Natural killer cell (primary cell): ENCODE data around the gene FKBP8. TPM values are rescaled to one million over a fixed set of nuclear protein-coding genes. Genes with fewer than 3 reads are reported as not detected.

ENCODE experiments used
- ATAC-seq, 3 donors: fragments of 150-1000 bp in 2 of 3; fragments of 200-7000 bp in 1 of 3; cut with Tn5 transposase; 1 replicate in 1 of 3; 2 replicates in 2 of 3; pipeline ENCODE4 v1.10.0; 2021; ENCODE audit warnings: mild to moderate bottlenecking in 2 of 3, moderate library complexity in 2 of 3
- DNase-seq, 2 donors: peaks; one replicate each; pipeline versions ENCODE4 v3.0.0 to v3.0.0-alpha.2; 2013 to 2021; ENCODE audit warnings: mixed read lengths in 1 of 2
- H3K27ac ChIP-seq: one replicate; pipeline ENCODE4 v1.5.1; 2013; ENCODE audit warnings: mild to moderate bottlenecking, low read length
- H3K27me3 ChIP-seq: one replicate; pipeline ENCODE4 v1.6.1; 2013; ENCODE audit warnings: low read length; ENCODE audit not compliant: control insufficient read depth, insufficient read depth
- H3K36me3 ChIP-seq: one replicate; pipeline ENCODE4 v1.6.1; 2013; ENCODE audit warnings: low read length; ENCODE audit not compliant: control insufficient read depth, insufficient read depth
- H3K4me1 ChIP-seq: one replicate; pipeline ENCODE4 v1.6.1; 2013; ENCODE audit warnings: low read length; ENCODE audit not compliant: control insufficient read depth, insufficient read depth
- H3K4me3 ChIP-seq: one replicate; pipeline ENCODE4 v1.5.1; 2013; ENCODE audit warnings: low read length
- H3K9me3 ChIP-seq: one replicate; pipeline ENCODE4 v1.6.1; 2013; ENCODE audit warnings: low read length; ENCODE audit not compliant: control insufficient read depth, insufficient read depth
- H3K27ac Mint-ChIP-seq, 2 donors: one replicate each; pipeline ENCODE4 v1.8.0; 2022; ENCODE audit warnings: mild to moderate bottlenecking in 2 of 2, mixed read lengths in 2 of 2, moderate library complexity in 1 of 2
- H3K27me3 Mint-ChIP-seq, 2 donors: one replicate each; pipeline ENCODE4 v1.8.0; 2022; ENCODE audit warnings: low read depth in 2 of 2, mixed read lengths in 2 of 2
- H3K36me3 Mint-ChIP-seq: one replicate; pipeline ENCODE4 v1.8.0; 2022; ENCODE audit warnings: mixed read lengths
- H3K4me1 Mint-ChIP-seq, 2 donors: one replicate each; pipeline ENCODE4 v1.8.0; 2022; ENCODE audit warnings: mixed read lengths in 2 of 2
- H3K4me3 Mint-ChIP-seq: one replicate; pipeline ENCODE4 v1.8.0; 2022; ENCODE audit warnings: mild to moderate bottlenecking, moderate library complexity, mixed read lengths
- H3K9me3 Mint-ChIP-seq, 2 donors: one replicate each; pipeline ENCODE4 v1.8.0; 2022; ENCODE audit warnings: mixed read lengths in 2 of 2
- WGBS: methylation state at CpG from one replicate; pipeline ENCODE4 v1.1.7; 2013; ENCODE audit warnings: missing lambda C conversion rate; ENCODE audit not compliant: insufficient coverage; 5-methylcytosine and 5-hydroxymethylcytosine counted together
- intact Hi-C: fragments of 100-400 bp; cut with micrococcal nuclease; formaldehyde crosslinking; loops from one replicate; pipeline ENCODE4 v1.14.2; 2022
- total RNA-seq, 4 donors: library from RNA; stranded (reverse); fragments of 120-200 nt in 1 of 4; gene quantifications; one replicate each; pipeline versions ENCODE4 v1.2.3 to v1.2.4, GENCODE V29; 2013 to 2022
- TF ChIP-seq, protein P1 (sequence below): fragments of 200-600 bp; IDR thresholded peaks from one replicate; pipeline ENCODE4 v1.8.0; 2022; ENCODE audit warnings: antibody characterized with exemption

The FKBP8 gene
- total RNA-seq, 3 donors from 2014 or later (not counting 1 experiment from before 2014, with no cell fraction given): 149 to 179 (median 162) TPM

DNA sequence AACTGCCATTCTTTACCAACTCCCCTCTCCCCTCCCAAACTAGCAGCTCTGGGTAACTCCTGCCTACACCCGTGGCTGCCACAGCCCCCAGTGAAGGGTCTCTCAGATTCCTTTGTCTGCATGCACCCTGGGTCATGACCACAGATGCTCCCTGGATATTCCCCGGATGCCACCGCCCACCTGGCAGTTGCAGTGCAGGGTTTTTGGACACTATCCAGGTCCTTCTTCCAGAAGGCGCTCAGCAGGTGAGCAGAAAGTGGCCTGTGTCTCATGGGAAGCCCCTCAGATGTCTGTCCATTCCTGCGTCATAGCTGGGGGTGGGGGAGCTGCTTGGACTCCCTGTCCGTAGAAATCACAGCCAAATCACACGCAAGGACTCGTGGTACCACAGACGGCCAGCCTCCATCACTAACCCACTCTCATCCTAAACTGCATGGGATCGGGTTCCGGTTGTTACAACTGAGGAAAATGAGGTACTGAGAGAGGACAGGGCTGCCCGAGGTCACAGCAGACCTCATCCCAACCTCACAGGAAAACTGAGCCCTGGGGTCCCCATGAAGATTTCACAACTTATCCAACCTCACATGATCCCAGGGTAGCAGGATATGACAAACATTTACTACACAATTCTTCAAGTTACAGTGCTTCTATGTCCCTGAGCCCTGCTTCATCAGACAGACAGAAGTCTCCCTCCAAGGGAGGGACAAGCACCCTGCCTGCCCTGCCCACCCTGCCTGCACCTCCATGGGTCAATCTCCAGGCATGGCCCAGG lies 60.1 kb downstream of the FKBP8 start:
- no peaks in the 10 kb centered on the region for H3K36me3 ChIP-seq
- no peak overlapping the region for H3K4me3 ChIP-seq
- WGBS: 95% methylated on average over 12 of the region's 12 CpGs
- no peak overlapping the region for H3K27ac ChIP-seq
- no peaks in the 10 kb centered on the region for H3K27me3 ChIP-seq
- peaks cover 83% of the 10 kb centered on the region for H3K4me1 ChIP-seq
- no peak for ATAC-seq
- Mint-ChIP-seq H3K27me3 (no peaks in the 10 kb centered on the region), H3K36me3 (no peaks in the 10 kb centered on the region), H3K9me3 (no peaks in the 10 kb centered on the region), H3K4me3 (no peak overlapping the region), H3K4me1 (peaks cover 52 to 78% of the 10 kb centered on the region in 2 donors), H3K27ac (peak overlapping the region; percentile 36 to 65)
- no peaks in the 10 kb centered on the region for H3K9me3 ChIP-seq
- no peak for DNase-seq
- intact Hi-C loops: no loop called here
- TF ChIP-seq, protein P1, sequence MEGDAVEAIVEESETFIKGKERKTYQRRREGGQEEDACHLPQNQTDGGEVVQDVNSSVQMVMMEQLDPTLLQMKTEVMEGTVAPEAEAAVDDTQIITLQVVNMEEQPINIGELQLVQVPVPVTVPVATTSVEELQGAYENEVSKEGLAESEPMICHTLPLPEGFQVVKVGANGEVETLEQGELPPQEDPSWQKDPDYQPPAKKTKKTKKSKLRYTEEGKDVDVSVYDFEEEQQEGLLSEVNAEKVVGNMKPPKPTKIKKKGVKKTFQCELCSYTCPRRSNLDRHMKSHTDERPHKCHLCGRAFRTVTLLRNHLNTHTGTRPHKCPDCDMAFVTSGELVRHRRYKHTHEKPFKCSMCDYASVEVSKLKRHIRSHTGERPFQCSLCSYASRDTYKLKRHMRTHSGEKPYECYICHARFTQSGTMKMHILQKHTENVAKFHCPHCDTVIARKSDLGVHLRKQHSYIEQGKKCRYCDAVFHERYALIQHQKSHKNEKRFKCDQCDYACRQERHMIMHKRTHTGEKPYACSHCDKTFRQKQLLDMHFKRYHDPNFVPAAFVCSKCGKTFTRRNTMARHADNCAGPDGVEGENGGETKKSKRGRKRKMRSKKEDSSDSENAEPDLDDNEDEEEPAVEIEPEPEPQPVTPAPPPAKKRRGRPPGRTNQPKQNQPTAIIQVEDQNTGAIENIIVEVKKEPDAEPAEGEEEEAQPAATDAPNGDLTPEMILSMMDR: no peak

Other genes with a start within 250 kb of the FKBP8 start
- 10 to 100 TPM; 42.4 to 60.8 (median 44.8) TPM for gene LSM4, start 220.5 kb downstream of the FKBP8 start, total RNA-seq
- gene PGPEP1, start 203.0 kb downstream of the FKBP8 start, total RNA-seq: 10 to 100 TPM; 69.1 to 73.3 (median 71.0) TPM
- gene GDF15, start 157.4 kb downstream of the FKBP8 start, total RNA-seq: 1 to 10 TPM in 1 of 3 donors, under 1 TPM in 1, not detected in 1; 0.85 to 1.5 TPM
- gene LRRC25, start 146.0 kb downstream of the FKBP8 start, total RNA-seq: 10 to 100 TPM in 2 of 3 donors, 1 to 10 TPM in 1; 3.9 to 28.2 (median 12.0) TPM
- 100 to 1,000 TPM; 137 to 169 (median 158) TPM for gene SSBP4, start 124.2 kb downstream of the FKBP8 start, total RNA-seq
- 10 to 100 TPM; 39.7 to 53.6 (median 40.1) TPM for gene ISYNA1, start 105.4 kb downstream of the FKBP8 start, total RNA-seq
- 10 to 100 TPM; 61.1 to 64.3 (median 63.8) TPM for gene ELL, start 21.5 kb downstream of the FKBP8 start, total RNA-seq
- 10 to 100 TPM; 83.2 to 88.8 (median 86.9) TPM for gene KXD1, start 14.3 kb upstream of the FKBP8 start, total RNA-seq
- 1,000 to 10,000 TPM; 1,016 to 1,271 (median 1,271) TPM for gene UBA52, start 28.3 kb upstream of the FKBP8 start, total RNA-seq
- 10 to 100 TPM; 80.6 to 86.9 (median 85.3) TPM for gene REX1BD, start 45.2 kb upstream of the FKBP8 start, total RNA-seq
- not detected for gene CRLF1, start 63.2 kb upstream of the FKBP8 start, total RNA-seq
- not detected for gene TMEM59L, start 69.3 kb upstream of the FKBP8 start, total RNA-seq
- gene KLHL26, start 93.5 kb upstream of the FKBP8 start, total RNA-seq: 10 to 100 TPM in 1 of 3 donors, 1 to 10 TPM in 2; 8.0 to 11.5 (median 9.6) TPM
- gene CRTC1, start 140.1 kb upstream of the FKBP8 start, total RNA-seq: 10 to 100 TPM; 14.1 to 17.0 (median 14.3) TPM
- gene COMP, start 247.7 kb upstream of the FKBP8 start, total RNA-seq: not detected